H54 (cell line): ENCODE data around the gene ALCAM.
"Not testable (repeated sequence)": the region's sequence is repeated elsewhere in the genome, so short reads cannot be mapped to it uniquely, and the experiment has no call there.

ENCODE experiments used
- DNase-seq: peaks from one replicate; pipeline ENCODE4 v3.0.0; 2011; ENCODE audit warnings: low spot score, mixed read lengths; ENCODE audit not compliant: insufficient read length
- FAIRE-seq: peaks from 3 replicates; lab custom pipeline; 2011; peaks lifted over from hg19 to GRCh38; lab: Jason Lieb, UNC
- POLR2A ChIP-seq: IDR thresholded peaks from 2 replicates; pipeline ENCODE4 v1.6.1; 2011; ENCODE audit warnings: low read depth, mild to moderate bottlenecking, low read length

ALCAM gene

DNA sequence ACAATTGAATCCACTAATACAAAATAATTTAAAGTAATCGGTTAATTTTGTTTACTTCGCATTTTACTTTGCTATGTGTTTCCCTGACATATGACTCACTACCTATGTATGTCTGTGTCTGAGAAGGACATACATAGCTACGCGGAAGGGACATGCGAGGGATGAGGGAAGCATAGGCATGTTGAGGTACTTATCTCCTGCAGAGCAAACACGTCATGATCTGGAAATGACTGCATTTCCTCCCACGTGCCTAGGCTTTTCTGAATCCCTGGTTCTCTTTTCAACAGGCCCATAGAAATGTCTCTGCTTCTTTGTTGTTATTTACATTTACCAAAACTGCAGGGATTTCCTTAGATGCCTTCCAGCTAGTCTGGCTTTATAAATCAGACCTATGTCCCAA is 27.5 kb downstream of the ALCAM start:
- DNase-seq: no peak
- TF ChIP-seq POLR2A: no peak
- FAIRE-seq: peak; percentile 30

DNA sequence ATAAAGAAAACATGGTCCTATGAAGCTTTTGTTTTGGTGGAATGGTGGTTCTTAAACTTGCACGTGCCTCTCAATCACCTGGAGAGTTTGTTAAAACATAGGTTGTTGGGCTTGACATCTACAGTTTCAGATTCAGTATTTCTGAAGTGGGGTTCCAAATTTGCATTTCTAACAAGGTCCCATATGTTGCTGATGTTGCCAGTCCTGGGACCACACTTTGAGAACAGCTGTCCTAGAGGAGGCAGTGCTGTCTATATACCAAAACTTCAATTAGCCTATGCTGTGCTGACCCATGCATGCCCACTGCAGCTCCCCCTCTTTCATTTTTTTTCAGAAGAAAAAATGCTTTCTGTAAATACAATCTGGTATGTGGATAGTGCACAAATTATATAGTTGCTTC is 31.3 kb downstream of the ALCAM start:
- DNase-seq (no peak), FAIRE-seq (no peak)
- no peak for TF ChIP-seq POLR2A

DNA sequence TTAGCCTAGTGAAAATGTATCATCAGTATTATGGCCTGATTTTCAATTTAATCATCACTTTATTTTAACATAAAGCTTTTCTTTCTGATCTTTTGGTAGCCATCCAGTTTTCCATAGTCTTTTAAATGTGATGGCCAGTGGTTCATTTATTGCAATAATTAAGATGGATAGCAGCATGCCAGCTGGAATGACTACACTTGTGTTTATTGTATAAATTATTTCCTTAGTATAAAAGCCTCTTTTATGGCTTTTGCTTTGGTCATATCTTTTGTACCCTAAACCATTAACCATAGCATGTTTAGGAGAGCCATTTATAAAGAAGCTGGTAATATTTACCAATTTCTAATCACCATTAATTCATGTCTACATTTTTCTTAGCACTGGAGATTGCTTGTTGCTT is 31.7 kb downstream of the ALCAM start:
- no peak for TF ChIP-seq POLR2A
- FAIRE-seq: no peak

DNA sequence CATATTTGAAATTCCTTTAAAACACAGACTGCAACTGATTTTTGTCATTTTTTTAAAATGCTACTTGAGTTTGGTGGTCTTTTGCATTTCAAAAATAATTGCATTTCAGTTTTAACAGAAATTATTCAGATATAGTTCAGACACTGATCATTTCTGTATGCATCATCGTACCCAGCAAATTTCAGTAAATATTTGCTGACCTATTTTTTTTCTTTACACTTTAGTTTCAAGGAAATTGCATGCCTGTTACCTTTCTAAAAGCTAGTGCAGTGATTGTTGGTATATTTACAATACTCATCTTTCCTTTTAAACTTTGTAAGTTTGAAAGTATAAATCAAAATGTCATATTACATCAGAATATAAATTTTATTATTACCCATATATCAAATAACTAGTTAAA is 32.4 kb downstream of the ALCAM start:
- DNase-seq: no peak
- peak; percentile 15 for FAIRE-seq
- no peak for TF ChIP-seq POLR2A

More for the DNA sequence above, 31.7 kb downstream of the ALCAM start:
- DNase-seq: no peak

DNA sequence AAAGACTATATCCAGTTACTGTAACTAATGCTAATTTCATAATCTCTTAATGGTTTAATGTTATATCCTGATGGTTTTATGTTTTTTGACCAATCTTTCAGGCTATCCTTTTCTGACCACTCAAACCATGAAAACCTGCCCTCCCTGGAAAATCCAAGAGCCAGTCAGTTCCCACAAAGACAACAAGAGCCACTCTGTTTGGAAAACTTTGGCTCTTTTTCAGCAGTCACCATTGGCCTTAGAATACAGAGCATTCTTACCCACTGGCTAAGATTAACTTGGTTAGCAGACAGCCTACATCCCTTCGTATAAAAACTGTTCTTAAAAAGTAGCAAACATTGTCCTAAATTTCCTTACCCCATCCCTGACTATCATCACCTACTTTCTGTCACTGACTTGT is 32.9 kb downstream of the ALCAM start:
- DNase-seq (no peak), FAIRE-seq (peak; percentile 57)
- no peak for TF ChIP-seq POLR2A

DNA sequence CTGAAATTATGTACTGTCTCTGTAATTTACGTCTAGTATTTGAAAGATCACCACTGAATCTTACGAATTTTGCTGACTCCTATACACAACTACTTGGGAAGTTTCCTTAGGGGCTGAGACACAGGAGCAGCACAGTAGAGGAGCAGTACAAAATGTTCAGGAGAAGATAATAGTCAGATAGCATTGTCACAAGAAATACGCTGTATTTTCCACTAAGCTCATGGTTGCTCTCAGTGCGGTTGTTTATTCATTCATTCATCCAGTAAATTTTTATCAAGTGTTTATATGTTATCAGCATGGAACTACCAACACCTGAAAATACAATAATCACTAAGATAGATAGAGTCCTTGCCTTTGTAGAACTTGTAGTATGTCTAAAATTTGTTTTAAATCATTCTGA is 34.5 kb downstream of the ALCAM start:
- FAIRE-seq (peak; percentile 64), DNase-seq (no peak)
- no peak for TF ChIP-seq POLR2A

DNA sequence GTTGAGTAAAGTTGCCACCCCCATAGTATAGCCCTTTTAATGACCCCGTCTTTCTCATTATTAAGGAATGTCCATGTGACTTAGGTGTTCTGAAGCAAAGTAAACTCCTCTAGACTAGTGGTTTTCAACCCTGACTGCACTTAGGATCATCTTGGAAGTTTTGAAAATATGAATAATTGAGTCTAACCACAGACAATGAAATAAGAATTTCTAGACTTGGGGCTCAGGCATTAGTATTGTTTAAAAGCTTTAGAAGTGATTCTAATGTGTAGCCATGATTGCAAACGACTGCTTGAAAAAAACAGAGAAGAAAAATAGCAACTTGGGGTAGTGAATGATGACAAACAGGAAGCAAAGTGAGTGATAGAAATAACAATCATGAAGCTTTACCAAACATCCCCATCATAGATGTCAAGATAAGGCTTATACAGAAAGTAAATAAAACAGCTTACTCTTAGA is 35.0 kb downstream of the ALCAM start:
- no peak for DNase-seq
- FAIRE-seq: peak; percentile 55
- TF ChIP-seq POLR2A: no peak

DNA sequence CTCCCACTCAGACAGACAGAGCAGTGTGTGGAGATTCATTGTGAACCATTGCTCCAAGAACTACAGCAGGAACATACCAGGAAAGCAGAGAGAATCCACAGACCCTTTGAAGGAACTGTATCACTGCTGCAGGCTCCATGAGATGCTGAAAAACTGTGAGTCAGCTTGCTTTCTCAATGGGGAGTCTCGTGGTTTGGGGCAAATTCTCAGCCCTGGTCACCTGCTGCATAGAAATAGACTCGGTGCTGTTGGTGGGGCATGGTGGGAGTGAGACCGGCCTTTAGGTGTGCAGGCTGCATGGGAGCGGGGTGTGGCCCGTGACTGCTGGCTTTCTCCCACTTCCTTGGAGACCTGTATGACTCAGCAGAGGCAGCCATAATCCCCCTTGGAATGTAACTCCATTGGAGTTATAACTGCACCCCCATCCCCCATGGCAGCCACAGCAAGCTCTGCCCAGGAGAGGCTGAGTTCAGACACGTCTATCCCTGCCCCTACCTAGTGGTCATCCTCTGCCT is 35.6 kb downstream of the ALCAM start:
- peak; percentile 96 for FAIRE-seq
- no peak for TF ChIP-seq POLR2A
- DNase-seq: peak; percentile 6

DNA sequence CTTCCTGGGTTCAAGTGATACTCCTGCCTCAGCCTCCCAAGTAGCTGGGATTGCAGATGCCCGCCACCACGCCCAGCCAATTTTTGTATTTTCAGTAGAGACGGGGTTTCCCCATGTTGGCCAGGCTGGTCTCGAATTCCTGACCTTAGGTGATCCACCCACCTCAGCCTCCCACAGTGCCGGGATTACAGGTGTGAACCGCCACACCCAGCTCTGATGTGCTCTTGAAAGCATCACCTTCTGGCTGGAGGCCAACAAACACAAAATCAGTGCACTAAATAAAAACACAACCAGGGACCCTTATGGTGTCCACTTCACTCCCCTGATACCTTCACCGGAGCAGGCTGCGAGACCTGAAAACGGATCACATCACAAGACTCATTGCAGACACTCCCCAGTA is 36.3 kb downstream of the ALCAM start:
- FAIRE-seq, DNase-seq: not testable (repeated sequence)

DNA sequence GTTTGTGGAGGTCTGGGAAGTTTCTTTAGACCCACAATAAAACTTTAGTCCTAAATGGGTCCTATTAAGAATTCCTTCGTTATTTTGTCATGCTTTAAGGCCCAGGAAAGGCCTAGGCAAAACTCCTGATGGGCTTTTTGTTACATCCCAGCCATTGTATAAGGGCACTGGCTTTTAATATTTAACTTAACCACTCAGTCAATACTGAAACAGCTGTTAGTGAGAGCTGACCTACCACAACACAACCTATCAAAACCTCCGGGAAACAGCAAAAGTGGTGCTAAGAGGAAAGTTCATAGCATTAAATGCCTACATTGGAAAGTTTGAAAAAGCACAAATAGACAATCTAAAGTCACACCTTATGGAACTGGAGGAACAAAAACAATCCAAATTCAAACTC is 39.6 kb downstream of the ALCAM start:
- DNase-seq: no peak
- no peak for TF ChIP-seq POLR2A
- no peak for FAIRE-seq

DNA sequence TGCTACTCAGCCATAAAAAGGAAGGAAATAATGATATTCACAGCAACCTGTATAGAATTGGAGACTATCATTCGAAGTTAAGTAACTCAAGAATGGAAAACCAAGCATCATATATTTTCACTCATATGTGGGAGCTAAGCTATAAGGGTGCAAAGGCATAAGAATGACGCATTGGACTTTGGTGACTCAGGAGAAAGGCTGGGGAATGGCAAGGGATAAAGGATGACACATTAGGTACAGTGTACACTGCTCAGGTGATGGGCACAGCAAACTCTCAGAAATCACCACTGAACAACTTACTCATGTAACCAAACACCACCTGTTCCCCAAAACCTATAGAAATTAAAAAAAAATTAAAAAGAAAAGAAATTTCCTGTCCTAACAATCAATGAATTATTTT is 42.7 kb downstream of the ALCAM start:
- no peak for TF ChIP-seq POLR2A
- DNase-seq (no peak), FAIRE-seq (peak; percentile 11)

DNA sequence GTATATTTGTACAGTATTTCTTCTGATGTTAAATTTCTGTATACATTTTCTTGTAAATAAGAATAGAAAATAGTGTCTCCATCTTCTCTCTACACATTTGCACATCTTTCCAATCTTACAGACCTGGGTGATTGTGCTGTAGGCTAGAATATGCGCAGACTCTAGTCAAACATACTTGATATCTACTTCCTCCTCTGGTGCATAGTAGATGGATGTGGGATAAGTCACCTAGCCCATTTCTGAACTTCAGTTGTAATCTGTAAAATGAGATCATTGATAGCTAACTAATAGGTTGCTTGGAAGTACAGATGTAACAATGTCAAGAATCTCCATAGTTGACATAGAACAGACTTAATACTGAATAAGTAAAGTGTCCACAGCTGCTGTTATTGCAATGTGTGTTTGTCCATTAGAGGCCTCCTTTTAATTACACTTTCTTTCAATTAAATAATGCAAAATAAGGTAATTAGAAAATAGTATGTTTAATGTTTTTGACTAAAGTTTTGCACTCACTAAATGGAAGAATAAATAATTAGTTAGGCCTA is 46.7 kb downstream of the ALCAM start:
- no peak for DNase-seq
- peak; percentile 45 for FAIRE-seq

DNA sequence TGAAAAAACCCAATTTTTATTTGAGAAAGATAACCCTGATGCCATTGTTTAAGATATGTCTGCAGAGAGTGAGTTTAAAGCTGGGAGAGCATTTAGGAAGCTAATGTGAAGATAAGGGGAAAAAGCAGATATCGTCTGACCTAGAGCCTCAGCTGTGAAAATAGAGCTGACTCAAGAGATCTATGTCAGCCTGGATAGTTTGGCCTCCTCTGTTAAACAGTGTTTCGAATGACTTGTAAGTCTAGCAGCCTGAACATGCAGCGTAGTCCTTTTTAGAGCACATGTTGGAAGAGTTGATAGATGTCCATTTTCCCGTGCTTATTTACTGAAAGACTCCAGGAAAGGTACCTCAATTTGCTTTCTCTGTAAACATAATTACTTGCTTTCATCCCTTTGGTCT is 48.1 kb downstream of the ALCAM start:
- FAIRE-seq (no peak), DNase-seq (no peak)
- TF ChIP-seq POLR2A: no peak

More for the DNA sequence above, 46.7 kb downstream of the ALCAM start:
- TF ChIP-seq POLR2A: no peak

DNA sequence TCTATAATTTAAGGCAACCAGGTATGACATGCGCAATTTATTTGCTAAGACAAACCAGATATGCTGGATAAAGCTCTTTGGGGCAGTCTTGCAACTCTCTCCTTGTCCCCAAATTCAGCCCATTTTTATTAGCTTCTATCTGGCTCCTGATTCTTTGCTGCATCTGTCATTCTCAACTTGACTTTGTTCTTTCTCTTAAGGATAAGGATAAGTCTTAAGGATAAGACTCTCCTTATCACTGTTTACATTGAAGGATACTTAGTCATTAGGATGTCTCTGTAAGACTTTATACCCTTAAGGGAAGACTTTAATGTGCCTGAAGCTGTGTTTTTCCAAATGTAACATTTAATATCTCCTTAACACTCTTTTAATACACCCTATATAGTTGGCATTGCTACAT is 49.2 kb downstream of the ALCAM start:
- no peak for DNase-seq
- FAIRE-seq: no peak
- no peak for TF ChIP-seq POLR2A

DNA sequence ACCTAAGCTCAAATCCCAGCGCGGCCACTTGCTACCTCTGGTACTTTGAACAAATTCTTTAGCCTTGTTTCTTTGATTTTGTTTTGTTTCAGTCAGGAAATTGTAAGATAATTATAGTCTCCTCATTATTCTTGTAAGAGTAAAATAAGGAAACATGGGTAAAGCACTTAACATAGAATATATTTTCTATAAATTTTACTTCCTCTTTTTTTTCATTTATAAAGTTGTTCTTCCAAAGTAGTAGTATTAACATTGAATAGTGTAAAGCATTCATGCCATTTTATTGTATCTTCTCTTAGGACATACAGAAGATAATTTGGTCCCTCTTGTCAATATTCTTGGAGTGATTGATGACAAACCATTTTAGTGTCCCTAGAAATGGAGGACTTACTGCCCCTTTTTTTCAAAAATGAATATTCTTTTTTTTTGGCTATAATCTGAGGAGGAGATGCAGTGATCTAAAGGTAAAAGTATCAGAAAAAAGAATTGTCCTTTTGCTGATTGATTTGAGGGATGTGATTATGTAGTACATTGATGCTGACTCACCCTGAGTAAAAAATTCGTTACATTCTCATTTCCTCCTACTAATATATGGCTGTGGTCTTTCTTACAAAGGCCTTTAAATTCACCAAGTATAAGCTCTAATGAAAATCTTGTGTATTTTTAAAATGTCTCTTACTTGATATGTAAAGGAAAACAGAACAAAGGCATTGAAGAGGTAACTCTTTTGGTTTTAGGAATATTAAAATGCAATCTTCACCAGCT is 51.0 kb downstream of the ALCAM start:
- no peak for DNase-seq
- no peak for FAIRE-seq

More for the DNA sequence above, 51.0 kb downstream of the ALCAM start:
- no peak for TF ChIP-seq POLR2A
